Measurements from ENCODE around the gene CENPN. TPM values are rescaled to one million over a fixed set of nuclear protein-coding genes. Genes with fewer than 3 reads are reported as not detected.

Gene CENPN
- total RNA-seq, 1 experiment from 2014 or later = 63.1 TPM

GRCh38 chr16:81014672-81015071 lies 7.7 kb downstream of the CENPN start:
- CTCF ChIA-PET = no interaction called here

GRCh38 chr16:81018496-81018895 lies 11.5 kb downstream of the CENPN start:
- no TSS peak for BruUV-seq (replicated peaks)
- Histone ChIP-seq H3K79me2 (ENCODE audit: low read length) (no peaks in the 10 kb centered on the region), H3K9ac (ENCODE audit: low read length) (no peak overlapping the region), H3K4me3 (ENCODE audit: low read length) (no peak overlapping the region), H3K36me3 (ENCODE audit: low read depth, low read length) (peaks cover 51% of the 10 kb centered on the region), H3K4me1 (ENCODE audit: insufficient read depth, low read length) (no peaks in the 10 kb centered on the region), H3F3A (ENCODE audit: low read length, unreplicated experiment) (no peaks in the 10 kb centered on the region), H3K27me3 (ENCODE audit: low read length) (no peaks in the 10 kb centered on the region), H2AFZ (ENCODE audit: low read length) (no peak overlapping the region), H3K27ac (ENCODE audit: low read length) (no peak overlapping the region), H3K4me2 (ENCODE audit: low read length) (no peak overlapping the region), H4K20me1 (ENCODE audit: low read length) (no peaks in the 10 kb centered on the region), H3K9me3 (ENCODE audit: low read length) (no peaks in the 10 kb centered on the region), H3K9me2 (replicated peaks; ENCODE audit: low read length) (no peaks in the 10 kb centered on the region)
- no peak for DNase-seq
- intact Hi-C loops (cut with micrococcal nuclease) = no loop called here
- ChIA-PET CTCF (interaction anchor here (0.6 kb wide), 1 partner anchor 220 kb away, joined by 6 read pairs; no protein-coding TSS in a partner anchor), POLR2A (ENCODE audit: unreplicated experiment) (no interaction called here)
- no peak for TF ChIP-seq EZH2 (IDR thresholded peaks at IDR 0.05; ENCODE audit: low read length, unreplicated experiment)
- no peak for TF ChIP-seq CTCF (conservative IDR thresholded peaks at IDR 0.05; ENCODE audit: low read depth, low read length)
- no peak for TF ChIP-seq EZH2phosphoT487 (IDR thresholded peaks at IDR 0.05; ENCODE audit: borderline replicate concordance, low read length)
- no peak for ATAC-seq

More at GRCh38 chr16:81014672-81015071, 7.7 kb downstream of the CENPN start:
- DNase-seq (no peak), ATAC-seq (no peak)
- POLR2A ChIA-PET (ENCODE audit: unreplicated experiment) = no interaction called here
- H3K9me3 ChIP-seq (ENCODE audit: low read length) = no peaks in the 10 kb centered on the region
- intact Hi-C loops (cut with micrococcal nuclease) = no loop called here
- no peaks in the 10 kb centered on the region for H4K20me1 ChIP-seq (ENCODE audit: low read length)
- H3K27me3 ChIP-seq (ENCODE audit: low read length) = no peaks in the 10 kb centered on the region
- TF ChIP-seq EZH2phosphoT487 (IDR thresholded peaks at IDR 0.05; ENCODE audit: borderline replicate concordance, low read length) (no peak), CTCF (conservative IDR thresholded peaks at IDR 0.05; ENCODE audit: low read depth, low read length) (no peak), EZH2 (IDR thresholded peaks at IDR 0.05; ENCODE audit: low read length, unreplicated experiment) (no peak)
- BruUV-seq (replicated peaks) = no TSS peak
- no peak overlapping the region for H3K4me3 ChIP-seq (ENCODE audit: low read length)
- no peaks in the 10 kb centered on the region for H3F3A ChIP-seq (ENCODE audit: low read length, unreplicated experiment)
- no peaks in the 10 kb centered on the region for H3K9me2 ChIP-seq (replicated peaks; ENCODE audit: low read length)
- no peaks in the 10 kb centered on the region for H3K4me1 ChIP-seq (ENCODE audit: insufficient read depth, low read length)
- no peak overlapping the region for H3K4me2 ChIP-seq (ENCODE audit: low read length)
- H3K9ac ChIP-seq (ENCODE audit: low read length) = no peak overlapping the region
- peaks cover 37% of the 10 kb centered on the region for H3K36me3 ChIP-seq (ENCODE audit: low read depth, low read length)
- no peak overlapping the region for H3K27ac ChIP-seq (ENCODE audit: low read length)
- H2AFZ ChIP-seq (ENCODE audit: low read length) = no peak overlapping the region
- H3K79me2 ChIP-seq (ENCODE audit: low read length) = peaks cover 24% of the 10 kb centered on the region

GRCh38 chr16:81026429-81026828 lies 19.4 kb downstream of the CENPN start:
- H3K36me3 ChIP-seq (ENCODE audit: low read depth, low read length) = peaks cover 23% of the 10 kb centered on the region
- intact Hi-C loops (cut with micrococcal nuclease) = no loop called here
- POLR2A ChIA-PET (ENCODE audit: unreplicated experiment) = no interaction called here

More at GRCh38 chr16:81026429-81026828, 19.4 kb downstream of the CENPN start:
- no peaks in the 10 kb centered on the region for H4K20me1 ChIP-seq (ENCODE audit: low read length)
- H3K27me3 ChIP-seq (ENCODE audit: low read length) = no peaks in the 10 kb centered on the region
- DNase-seq = no peak
- TF ChIP-seq CTCF (conservative IDR thresholded peaks at IDR 0.05; ENCODE audit: low read depth, low read length) (no peak), EZH2 (IDR thresholded peaks at IDR 0.05; ENCODE audit: low read length, unreplicated experiment) (no peak), EZH2phosphoT487 (IDR thresholded peaks at IDR 0.05; ENCODE audit: borderline replicate concordance, low read length) (no peak)
- H3K4me1 ChIP-seq (ENCODE audit: insufficient read depth, low read length) = no peaks in the 10 kb centered on the region
- H3K4me3 ChIP-seq (ENCODE audit: low read length) = no peak overlapping the region
- no peaks in the 10 kb centered on the region for H3K9me3 ChIP-seq (ENCODE audit: low read length)
- no peak overlapping the region for H3K4me2 ChIP-seq (ENCODE audit: low read length)
- no peaks in the 10 kb centered on the region for H3K79me2 ChIP-seq (ENCODE audit: low read length)
- no peaks in the 10 kb centered on the region for H3F3A ChIP-seq (ENCODE audit: low read length, unreplicated experiment)
- no peak for ATAC-seq
- H2AFZ ChIP-seq (ENCODE audit: low read length) = no peak overlapping the region
- BruUV-seq (replicated peaks) = no TSS peak
- no peak overlapping the region for H3K27ac ChIP-seq (ENCODE audit: low read length)
- no peaks in the 10 kb centered on the region for H3K9me2 ChIP-seq (replicated peaks; ENCODE audit: low read length)
- CTCF ChIA-PET = no interaction called here
- H3K9ac ChIP-seq (ENCODE audit: low read length) = no peak overlapping the region
